IPS-18a (cell line): ENCODE data around the gene SERPING1.

Experiments
- H3K27ac ChIP-seq: one replicate; pipeline ENCODE4 v1.5.1; 2013; ENCODE audit warnings: low read length
- H3K27me3 ChIP-seq: one replicate; pipeline ENCODE4 v1.6.1; 2013; ENCODE audit warnings: mild to moderate bottlenecking, low read length; ENCODE audit not compliant: control insufficient read depth, insufficient read depth
- H3K36me3 ChIP-seq: one replicate; pipeline ENCODE4 v1.6.1; 2013; ENCODE audit warnings: low read depth, low read length; ENCODE audit not compliant: control insufficient read depth
- H3K4me1 ChIP-seq: one replicate; pipeline ENCODE4 v1.6.1; 2013; ENCODE audit warnings: low read depth, low read length; ENCODE audit not compliant: control insufficient read depth
- H3K4me3 ChIP-seq: one replicate; pipeline ENCODE4 v1.5.1; 2013; ENCODE audit warnings: low read length
- H3K9ac ChIP-seq: one replicate; pipeline ENCODE4 v1.6.1; 2013; ENCODE audit warnings: mild to moderate bottlenecking, low read length, moderate library complexity
- H3K9me3 ChIP-seq: one replicate; pipeline ENCODE4 v1.6.1; 2013; ENCODE audit warnings: low read depth, low read length; ENCODE audit not compliant: control insufficient read depth

SERPING1 gene

DNA sequence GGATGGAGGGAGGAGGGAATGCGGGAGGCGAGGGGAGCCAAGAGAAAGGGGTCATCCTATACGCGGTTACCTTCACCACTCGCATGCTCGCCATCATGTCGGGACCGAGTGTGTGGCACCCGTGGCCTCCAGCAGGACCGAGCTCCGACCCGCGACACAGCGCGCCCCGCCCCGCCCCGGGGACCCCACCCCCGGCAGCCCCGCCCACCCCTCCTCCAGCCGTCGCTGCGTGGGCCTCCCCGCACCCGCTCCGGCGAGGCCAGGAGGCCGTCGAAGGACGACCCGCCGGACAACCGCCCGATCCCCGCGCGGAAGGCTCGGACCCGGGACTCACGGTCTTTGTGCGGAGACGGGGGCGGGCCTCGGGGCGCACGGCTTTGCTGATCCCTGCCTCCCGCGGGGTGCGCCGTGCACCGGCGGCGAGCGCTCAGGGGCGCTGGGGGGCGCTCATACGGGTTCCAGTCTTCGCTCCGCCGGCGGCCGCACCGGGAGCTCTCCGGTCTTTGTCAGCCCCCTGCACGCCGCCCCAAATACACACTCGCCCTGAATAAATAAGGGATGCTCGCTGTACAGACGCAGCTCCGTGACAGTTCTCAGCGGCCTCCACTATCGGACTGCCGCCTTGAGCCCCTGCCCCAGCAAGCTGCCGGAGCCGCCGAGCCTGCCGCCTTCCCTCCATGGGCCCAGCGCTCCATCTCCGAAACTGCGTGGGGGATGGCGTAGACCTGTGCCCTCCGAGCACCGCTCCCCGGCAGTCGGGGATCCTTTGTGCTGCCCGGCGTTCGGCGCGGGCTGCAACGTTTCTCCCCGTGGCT, 29.8 kb upstream of the SERPING1 start, which contains the start of gene UBE2L6:
TSS of gene UBE2L6 (minus strand) at position 158 of the 815 bp plus-strand sequence. CDS start at position 97, 61 bp downstream.
- Histone ChIP-seq H3K9me3 (no peaks in the 10 kb centered on the region), H3K27me3 (no peaks in the 10 kb centered on the region), H3K27ac (no peak within 1 kb of the TSS), H3K36me3 (no peaks in the 10 kb centered on the region), H3K4me3 (peak within 1 kb of the TSS; percentile 75), H3K9ac (peak within 1 kb of the TSS; percentile 88), H3K4me1 (peaks cover 14% of the 10 kb centered on the region)

DNA sequence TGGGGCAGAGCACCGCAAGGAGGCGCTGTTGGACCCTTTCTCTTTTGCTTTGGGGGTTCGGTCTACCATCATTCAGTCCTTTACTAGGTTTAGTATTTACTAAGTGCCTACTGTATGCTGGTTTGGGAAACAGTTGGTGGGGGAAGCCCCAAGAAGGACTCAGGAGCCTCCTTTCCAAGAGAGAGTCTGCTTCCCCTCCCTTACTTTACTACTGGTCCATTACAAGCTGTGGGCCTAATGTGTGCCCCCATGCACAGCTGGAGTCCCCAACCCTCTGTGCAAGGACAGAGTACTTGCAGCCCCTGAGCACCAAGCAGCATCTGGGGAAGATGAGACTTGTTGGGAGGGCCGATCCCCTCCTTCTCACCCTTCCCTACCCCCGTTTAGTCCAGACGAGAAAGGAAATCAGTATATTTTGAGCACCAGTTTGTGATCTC, 29.1 kb upstream of the SERPING1 start:
- Histone ChIP-seq H3K27me3 (no peaks in the 10 kb centered on the region), H3K27ac (no peak overlapping the region), H3K9me3 (no peaks in the 10 kb centered on the region), H3K4me3 (peak overlapping the region; percentile 75), H3K4me1 (peaks cover 14% of the 10 kb centered on the region), H3K9ac (peak overlapping the region; percentile 88), H3K36me3 (no peaks in the 10 kb centered on the region)

DNA sequence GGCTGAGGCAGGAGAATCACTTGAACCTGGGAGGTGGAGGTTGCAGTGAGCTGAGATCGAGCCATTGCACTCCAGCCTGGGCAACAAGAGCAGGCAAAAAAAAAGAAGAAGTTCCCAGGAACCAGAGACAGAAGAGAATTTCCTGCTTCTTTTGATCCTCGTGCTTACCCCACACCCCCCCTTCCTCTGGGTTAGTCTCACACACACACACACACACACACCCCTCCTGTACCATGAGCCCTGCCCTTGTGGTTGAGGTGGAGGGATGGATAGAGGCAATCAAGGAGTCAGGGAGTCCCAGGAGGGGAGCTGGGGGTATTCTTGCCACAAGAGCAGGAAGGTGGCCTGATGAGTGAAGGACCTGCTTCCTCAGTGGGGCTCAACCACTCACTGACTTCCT, 25.9 kb upstream of the SERPING1 start:
- Histone ChIP-seq H3K9ac (no peak overlapping the region), H3K4me3 (no peak overlapping the region), H3K27ac (no peak overlapping the region), H3K4me1 (peaks cover 18% of the 10 kb centered on the region), H3K9me3 (no peaks in the 10 kb centered on the region), H3K36me3 (no peaks in the 10 kb centered on the region), H3K27me3 (no peaks in the 10 kb centered on the region)

DNA sequence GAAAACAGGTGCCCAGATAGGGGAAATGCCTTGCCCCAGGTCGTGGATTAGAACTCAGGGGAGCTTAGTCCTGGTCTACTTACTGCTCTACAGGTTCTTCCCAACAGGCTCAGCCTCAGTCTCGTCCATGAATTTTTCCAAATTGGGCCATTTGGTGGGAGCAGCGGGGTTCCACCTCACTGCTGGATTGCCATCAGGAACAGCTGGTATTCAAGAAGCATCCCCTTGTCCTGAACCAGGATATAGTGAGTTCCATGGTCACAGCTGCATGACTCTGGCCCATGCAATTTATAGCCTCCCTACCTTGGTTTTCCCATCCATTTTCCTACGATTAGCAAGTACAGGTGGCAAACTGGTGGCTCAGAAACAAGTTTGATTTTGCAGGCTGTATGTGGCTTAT, 23.4 kb upstream of the SERPING1 start:
- H3K27ac ChIP-seq: no peak overlapping the region
- H3K9ac ChIP-seq: no peak overlapping the region
- no peak overlapping the region for H3K4me3 ChIP-seq
- no peaks in the 10 kb centered on the region for H3K27me3 ChIP-seq
- no peaks in the 10 kb centered on the region for H3K36me3 ChIP-seq
- H3K4me1 ChIP-seq: peaks cover 14% of the 10 kb centered on the region
- no peaks in the 10 kb centered on the region for H3K9me3 ChIP-seq

GRCh38 chr11:57584341-57584740, 13.1 kb upstream of the SERPING1 start:
- Histone ChIP-seq H3K4me1 (peaks cover 7% of the 10 kb centered on the region), H3K27me3 (no peaks in the 10 kb centered on the region), H3K27ac (no peak overlapping the region), H3K9me3 (no peaks in the 10 kb centered on the region), H3K9ac (no peak overlapping the region), H3K36me3 (no peaks in the 10 kb centered on the region), H3K4me3 (no peak overlapping the region)

DNA sequence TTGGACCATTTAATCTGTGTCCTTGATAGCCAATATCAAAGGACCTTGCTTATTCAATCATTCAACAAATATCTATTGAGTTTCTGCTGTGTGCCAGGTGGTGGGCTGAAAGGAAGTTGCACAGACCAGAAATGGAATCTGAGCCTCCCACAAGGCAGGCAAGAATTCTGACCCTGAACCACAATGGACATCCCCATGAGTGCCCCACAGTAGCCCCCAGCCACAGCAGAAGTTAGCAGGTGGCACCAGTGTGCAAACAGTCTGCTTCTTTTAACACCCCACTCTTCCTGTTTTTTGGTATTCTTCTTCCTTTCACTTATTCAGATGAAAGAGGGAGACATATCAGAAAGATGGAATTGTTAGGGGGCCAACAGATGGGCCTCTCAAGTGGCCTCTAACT, 12.2 kb upstream of the SERPING1 start:
- H3K9ac ChIP-seq: no peak overlapping the region
- H3K27me3 ChIP-seq: no peaks in the 10 kb centered on the region

GRCh38 chr11:57586711-57587245, 10.7 kb upstream of the SERPING1 start:
- Histone ChIP-seq H3K27ac (no peak overlapping the region), H3K4me3 (no peak overlapping the region), H3K9ac (no peak overlapping the region), H3K36me3 (no peaks in the 10 kb centered on the region), H3K9me3 (no peaks in the 10 kb centered on the region), H3K4me1 (peaks cover 7% of the 10 kb centered on the region), H3K27me3 (no peaks in the 10 kb centered on the region)

More for the DNA sequence above, 12.2 kb upstream of the SERPING1 start:
- Histone ChIP-seq H3K27ac (no peak overlapping the region), H3K4me3 (no peak overlapping the region), H3K4me1 (peaks cover 7% of the 10 kb centered on the region), H3K9me3 (no peaks in the 10 kb centered on the region), H3K36me3 (no peaks in the 10 kb centered on the region)

DNA sequence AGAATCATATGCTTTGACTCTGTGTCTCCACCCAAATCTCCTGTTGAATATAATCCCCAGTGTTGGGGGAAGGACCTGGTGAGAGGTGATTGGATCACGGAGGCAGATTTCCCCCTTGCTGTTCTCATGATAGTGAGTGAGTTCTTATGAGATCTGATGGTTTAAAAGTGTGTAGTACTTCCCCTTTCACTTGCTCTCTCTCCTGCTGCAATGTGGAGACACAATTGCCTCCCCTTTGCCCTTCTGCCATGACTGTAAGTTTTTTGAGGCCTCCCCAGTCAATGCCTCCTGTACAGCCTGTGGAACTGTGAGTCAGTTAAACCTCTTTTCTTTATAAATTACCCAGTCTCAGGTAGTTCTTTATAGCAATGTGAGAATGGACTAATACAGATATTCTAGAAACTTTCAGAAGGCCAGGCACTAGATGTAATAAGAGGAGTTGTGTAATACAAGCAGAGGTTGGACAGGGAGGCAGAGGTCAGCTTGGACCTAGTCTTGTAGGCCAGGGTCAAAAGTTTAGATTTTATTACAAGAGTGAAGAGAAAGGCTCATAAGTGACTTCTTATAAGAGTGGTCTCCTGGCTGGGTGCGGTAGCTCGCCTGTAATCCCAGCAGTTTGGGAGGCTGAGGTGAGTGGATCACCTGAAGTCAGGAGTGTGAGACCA, 9.3 kb upstream of the SERPING1 start:
- H3K9ac ChIP-seq: no peak overlapping the region
- H3K4me1 ChIP-seq: peaks cover 7% of the 10 kb centered on the region
- H3K27me3 ChIP-seq: no peaks in the 10 kb centered on the region
- H3K4me3 ChIP-seq: no peak overlapping the region
- H3K27ac ChIP-seq: no peak overlapping the region
- no peaks in the 10 kb centered on the region for H3K9me3 ChIP-seq
- no peaks in the 10 kb centered on the region for H3K36me3 ChIP-seq

GRCh38 chr11:57596266-57596885, 1.1 kb upstream of the SERPING1 start:
- no peak overlapping the region for H3K4me3 ChIP-seq
- H3K27me3 ChIP-seq: no peaks in the 10 kb centered on the region
- H3K36me3 ChIP-seq: peaks cover 4% of the 10 kb centered on the region
- no peak overlapping the region for H3K27ac ChIP-seq
- H3K9me3 ChIP-seq: no peaks in the 10 kb centered on the region
- H3K4me1 ChIP-seq: peaks cover 16% of the 10 kb centered on the region
- H3K9ac ChIP-seq: no peak overlapping the region

GRCh38 chr11:57597916-57598830, 688 bp downstream of the SERPING1 start:
- Histone ChIP-seq H3K4me3 (peak overlapping the region; percentile 70), H3K27ac (peak overlapping the region; percentile 68), H3K4me1 (peaks cover 16% of the 10 kb centered on the region), H3K27me3 (no peaks in the 10 kb centered on the region), H3K9ac (peak overlapping the region; percentile 66), H3K9me3 (no peaks in the 10 kb centered on the region), H3K36me3 (peaks cover 4% of the 10 kb centered on the region)

GRCh38 chr11:57598831-57599155, 1.3 kb downstream of the SERPING1 start:
- H3K27ac ChIP-seq: no peak overlapping the region
- H3K4me1 ChIP-seq: peaks cover 16% of the 10 kb centered on the region
- H3K4me3 ChIP-seq: peak overlapping the region; percentile 70
- peak overlapping the region; percentile 66 for H3K9ac ChIP-seq
- peaks cover 4% of the 10 kb centered on the region for H3K36me3 ChIP-seq
- H3K9me3 ChIP-seq: no peaks in the 10 kb centered on the region
- no peaks in the 10 kb centered on the region for H3K27me3 ChIP-seq
